Epithelial cell of esophagus (primary cell): ENCODE results near the gene CTAGE6.
"Not testable (repeated sequence)": the region's sequence is repeated elsewhere in the genome, so short reads cannot be mapped to it uniquely, and the experiment has no call there.

Experiments used
- DNase-seq: peaks from one replicate; pipeline ENCODE4 v3.0.0; 2010; ENCODE audit warnings: low read depth
- H3K4me3 ChIP-seq: 2 replicates; pipeline ENCODE4 v1.5.1; 2011; ENCODE audit warnings: mild to moderate bottlenecking, low read length, control low read depth

The CTAGE6 gene, protein sequence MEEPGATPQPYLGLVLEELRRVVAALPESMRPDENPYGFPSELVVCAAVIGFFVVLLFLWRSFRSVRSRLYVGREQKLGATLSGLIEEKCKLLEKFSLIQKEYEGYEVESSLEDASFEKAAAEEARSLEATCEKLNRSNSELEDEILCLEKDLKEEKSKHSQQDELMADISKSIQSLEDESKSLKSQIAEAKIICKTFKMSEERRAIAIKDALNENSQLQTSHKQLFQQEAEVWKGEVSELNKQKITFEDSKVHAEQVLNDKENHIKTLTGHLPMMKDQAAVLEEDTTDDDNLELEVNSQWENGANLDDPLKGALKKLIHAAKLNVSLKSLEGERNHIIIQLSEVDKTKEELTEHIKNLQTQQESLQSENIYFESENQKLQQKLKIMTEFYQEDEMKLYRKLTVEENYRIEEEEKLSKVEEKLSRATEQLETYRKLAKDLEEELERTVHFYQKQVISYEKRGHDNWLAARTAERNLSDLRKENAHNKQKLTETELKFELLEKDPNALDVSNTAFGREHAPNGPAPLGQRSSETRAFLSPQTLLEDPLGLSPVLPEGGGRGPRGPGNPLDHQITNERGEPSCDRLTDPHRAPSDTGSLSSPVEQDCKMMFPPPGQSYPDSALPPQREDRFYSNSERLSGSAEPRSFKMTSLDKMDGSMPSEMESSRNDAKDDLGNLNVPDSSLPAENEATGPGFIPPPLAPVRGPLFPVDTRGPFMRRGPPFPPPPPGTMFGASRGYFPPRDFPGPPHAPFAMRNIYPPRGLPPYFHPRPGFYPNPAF

DNA sequence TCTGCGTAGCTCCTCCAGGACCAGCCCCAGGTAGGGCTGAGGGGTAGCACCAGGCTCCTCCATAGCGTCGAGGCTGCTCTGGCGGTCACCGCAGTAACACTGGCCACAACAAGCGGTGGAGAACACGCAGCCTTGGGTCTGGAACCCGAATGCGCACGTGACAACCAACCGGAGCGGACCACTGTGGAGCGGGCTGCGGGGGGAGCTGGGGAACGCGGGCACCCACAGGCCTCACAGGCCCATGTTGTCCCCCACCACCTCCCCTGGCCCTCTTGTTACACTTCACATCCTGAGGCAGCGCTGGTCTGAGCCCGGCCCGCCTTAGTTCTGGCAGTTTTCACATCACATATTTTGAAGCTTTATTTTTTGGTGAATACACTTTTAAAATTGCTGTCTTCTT, at the start of gene CTAGE6:
Gene CTAGE6, minus strand, starts transcription at position 101 of the 400 bp plus-strand sequence. Its CDS starts 38 bp downstream, at position 63.
- H3K4me3 ChIP-seq, DNase-seq: not testable (repeated sequence)

DNA sequence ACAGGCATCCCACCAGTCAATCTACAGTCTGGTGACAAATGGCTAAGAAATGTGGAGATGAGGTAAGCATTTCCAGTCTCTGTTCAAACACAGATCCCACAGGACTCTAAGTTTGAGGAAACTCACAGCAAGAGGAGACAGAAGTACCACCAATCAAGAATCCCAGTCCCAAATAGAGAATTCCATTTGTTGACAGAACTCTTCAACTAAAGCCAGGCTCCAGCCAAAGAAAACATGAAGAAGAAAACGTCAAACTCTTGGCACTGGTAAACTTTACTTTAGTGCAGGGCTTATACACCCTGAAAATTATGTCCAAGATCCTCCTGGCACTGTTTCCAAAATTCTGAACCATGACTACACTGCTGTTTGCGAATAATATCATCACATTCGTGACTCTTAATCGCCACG, 49.2 kb upstream of the CTAGE6 start:
- DNase-seq, H3K4me3 ChIP-seq: not testable (repeated sequence)

DNA sequence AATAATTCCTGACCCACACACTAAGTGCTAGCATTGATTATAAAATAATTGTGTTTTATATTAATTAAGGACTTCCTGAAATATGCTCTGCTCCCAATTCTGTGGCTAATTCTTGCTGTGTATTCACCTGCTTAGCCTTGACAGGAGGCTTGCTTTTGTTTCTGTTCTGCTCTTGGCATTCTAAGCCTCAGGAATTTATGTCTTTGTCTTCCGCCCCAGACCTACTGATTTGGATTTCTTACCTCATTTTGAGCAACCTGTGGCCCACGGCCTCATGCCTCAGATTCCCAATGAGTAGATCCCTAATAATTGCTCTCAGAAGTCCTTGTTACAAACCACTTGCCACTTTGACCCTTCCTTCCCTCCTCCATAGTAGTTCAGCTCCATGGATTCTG, 40.4 kb upstream of the CTAGE6 start:
- not testable (repeated sequence) for DNase-seq, H3K4me3 ChIP-seq

DNA sequence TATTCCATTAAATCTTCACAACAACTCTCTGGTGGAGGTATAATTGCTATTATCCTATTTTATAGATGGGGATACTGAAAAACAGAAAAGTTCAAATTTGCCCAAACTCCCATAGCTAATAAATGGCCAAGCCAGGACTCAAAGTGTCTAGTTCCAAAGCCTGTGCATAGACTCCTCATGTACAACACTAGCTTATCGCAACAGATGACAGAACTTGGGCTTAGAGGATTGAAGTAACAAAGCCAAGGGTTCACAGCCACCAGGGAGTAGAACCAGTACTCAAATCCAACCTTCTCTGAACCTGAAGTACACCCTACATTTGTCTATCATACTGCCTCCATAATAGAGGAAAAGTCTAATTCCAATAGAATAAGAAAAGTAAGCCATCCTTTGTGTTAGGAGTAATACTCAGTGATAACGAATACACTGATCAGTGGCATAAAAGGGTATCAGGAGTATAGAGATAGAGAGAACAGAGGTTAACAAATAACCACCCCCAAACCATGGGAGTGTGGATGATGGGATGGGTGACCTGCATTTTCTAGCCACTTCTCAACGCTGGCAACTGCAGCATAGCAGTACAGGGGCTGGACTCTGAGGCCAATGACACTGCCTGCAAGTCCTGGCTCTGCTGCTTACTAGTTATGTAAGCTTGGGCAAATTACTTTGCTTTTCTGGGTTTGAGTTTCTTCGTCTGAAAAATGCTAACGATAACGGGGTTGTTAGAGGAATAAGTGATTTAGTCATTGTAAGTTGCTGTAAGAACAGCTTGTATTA, 39.8 kb upstream of the CTAGE6 start:
- not testable (repeated sequence) for H3K4me3 ChIP-seq, DNase-seq

DNA sequence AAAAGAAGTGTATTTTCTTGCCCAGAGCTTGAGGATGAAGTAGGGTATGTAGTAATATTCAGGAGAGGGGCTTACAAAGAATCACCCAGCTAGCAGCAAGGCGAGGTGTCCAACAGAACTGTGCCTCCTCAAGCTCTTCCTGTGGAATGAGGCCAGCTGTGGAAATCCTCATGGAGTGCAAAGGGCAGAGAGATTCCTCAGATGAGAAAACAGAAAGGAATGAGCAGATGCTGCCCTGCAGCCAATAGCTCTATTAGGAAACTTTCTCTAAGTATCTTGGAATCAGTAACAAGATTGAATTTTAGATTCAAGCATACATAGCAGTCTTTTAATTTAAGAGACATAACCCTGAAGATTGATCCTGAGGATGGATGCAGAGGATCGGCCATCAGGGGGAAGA, 38.2 kb upstream of the CTAGE6 start:
- not testable (repeated sequence) for DNase-seq, H3K4me3 ChIP-seq

DNA sequence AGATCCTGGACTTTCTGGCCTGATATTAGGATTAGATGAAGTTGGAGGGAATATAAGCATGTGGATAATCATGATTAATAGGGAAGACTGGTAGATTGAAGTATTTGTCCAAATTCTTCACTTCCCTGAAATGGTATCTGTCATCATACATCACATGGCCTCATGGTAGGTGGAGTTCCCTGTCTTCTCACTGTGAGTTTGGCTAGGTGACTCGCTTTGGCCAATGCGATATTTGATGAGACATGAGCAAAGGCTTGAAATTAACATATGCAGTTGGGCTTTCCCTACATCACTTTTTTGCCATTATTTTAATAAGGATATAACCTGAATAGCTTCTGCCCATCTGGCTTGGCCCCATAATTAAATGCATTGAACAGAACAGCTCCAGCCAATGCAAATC, 35.1 kb upstream of the CTAGE6 start:
- not testable (repeated sequence) for H3K4me3 ChIP-seq, DNase-seq

DNA sequence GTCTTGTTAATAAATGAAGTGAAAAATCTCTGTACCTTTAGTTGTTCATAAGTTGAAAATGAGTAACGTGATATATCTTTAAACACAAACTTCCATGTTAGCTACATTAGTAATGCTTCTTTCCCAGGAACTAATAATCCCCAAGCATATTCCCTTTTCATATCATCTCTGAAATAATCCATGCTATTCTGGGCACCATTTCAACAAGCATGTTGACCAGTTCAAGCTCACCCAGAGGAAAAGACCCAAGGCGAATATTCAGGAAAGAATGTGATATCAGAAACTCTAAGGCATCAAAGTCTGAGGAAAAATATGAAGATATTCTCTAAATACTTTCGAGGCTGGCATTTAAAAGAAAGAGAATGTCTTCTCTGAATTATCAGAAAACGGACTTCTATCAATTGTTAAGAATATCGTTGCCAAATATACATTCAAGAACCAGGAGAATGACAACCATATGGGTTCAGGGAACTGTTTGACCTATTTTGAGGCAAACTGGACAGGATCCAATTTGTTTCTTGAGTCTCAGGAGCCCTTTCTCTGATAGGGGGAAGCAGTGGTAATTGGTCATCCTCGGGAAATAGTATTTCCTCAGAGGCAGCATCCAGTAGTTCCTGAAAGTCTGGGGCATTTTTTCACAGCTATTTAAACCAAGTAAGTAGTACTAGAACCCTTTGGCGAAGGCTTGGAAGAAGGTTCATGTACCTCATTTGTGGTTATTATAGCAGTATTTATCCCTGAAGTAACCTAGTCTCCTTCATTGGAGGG, 28.1 kb upstream of the CTAGE6 start:
- DNase-seq, H3K4me3 ChIP-seq: not testable (repeated sequence)

DNA sequence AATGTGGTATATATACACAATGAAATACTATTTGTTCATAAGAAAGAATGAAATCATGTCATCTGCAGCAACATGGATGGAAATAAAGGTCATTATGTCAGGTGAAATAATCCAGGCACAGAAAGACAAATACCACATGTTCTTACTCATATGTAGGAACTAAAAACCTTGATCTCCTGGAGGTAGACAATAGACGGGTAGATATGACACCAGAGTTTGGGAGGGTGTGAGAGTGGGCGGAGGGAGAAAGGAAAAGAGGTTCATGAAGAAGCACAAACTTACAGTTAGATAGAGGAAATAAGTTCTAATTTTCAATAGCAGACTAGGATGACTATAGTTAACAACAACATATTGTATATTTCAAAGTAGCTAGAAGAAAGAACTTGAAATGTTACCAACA, 22.1 kb upstream of the CTAGE6 start:
- DNase-seq, H3K4me3 ChIP-seq: not testable (repeated sequence)

DNA sequence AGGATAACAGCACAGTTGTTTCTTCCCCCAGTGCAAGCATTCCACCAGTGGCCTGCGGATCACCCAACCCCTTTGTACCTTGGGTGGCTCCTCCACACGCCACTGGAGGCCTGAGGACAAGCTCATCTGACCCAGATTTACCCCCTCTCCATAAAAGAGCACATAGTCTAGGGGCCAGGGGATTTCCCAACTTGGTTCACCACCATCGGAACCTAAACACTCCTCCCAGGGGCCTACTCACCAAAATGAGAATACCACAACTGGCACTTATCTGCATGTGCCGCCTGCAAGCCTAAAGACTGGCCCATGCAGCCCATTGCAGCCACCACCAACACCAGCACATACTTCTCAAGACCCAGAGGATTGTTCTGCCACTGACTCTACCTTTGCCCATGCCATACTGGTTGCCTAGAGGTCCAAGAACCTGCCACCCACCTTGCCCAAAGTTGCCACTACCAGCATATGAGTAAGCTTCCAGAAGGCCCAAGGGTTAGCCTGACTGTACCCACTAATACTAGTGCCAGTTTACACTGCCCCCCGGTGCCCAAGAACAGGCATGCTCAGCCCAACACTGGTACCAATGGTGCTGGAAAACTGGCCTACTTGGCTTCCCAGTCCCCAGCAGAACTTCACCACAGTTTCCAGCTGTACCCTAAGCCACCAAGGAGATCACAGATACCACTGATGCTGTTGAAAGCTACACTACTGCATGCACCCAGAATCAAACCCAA, 15.4 kb upstream of the CTAGE6 start:
- H3K4me3 ChIP-seq, DNase-seq: not testable (repeated sequence)

DNA sequence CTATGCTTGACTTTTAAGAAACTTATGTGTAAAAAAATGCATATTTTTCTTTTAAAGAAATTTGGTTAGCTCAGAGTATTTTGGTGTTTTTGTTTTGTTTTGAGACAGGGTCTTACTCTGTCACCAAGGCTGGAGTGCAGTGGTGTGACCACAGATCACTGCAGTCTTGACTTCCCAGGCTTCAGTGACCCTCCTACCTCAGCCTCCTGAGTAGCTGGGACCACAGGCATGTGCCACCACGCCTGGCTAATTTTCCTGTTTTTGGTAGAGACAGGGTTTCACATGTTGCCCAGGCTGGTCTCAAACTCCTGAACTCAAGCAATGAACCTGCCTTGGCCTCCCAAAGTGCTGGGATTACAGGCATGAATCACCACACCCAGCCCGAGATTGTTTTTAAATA, 10.0 kb upstream of the CTAGE6 start:
- not testable (repeated sequence) for H3K4me3 ChIP-seq, DNase-seq

DNA sequence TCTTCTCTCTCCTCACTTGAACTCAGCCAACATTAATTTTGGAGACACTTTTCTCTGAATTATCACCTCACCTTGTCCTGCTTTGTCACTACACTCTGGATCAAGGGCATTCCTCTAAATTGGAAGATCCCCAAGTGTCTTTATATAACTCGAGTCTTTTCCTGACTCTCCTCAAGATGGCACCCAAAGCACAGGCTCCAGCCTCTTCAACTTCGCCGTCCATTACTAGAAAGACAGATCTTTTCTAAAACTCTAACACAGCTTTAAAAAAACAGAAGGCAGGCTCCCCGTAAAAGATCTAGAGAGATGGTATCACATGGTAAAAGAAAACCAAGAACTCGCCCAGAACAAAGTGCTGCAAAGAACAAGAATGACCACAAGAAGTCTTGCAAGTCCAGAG, 8.2 kb upstream of the CTAGE6 start:
- not testable (repeated sequence) for H3K4me3 ChIP-seq, DNase-seq

DNA sequence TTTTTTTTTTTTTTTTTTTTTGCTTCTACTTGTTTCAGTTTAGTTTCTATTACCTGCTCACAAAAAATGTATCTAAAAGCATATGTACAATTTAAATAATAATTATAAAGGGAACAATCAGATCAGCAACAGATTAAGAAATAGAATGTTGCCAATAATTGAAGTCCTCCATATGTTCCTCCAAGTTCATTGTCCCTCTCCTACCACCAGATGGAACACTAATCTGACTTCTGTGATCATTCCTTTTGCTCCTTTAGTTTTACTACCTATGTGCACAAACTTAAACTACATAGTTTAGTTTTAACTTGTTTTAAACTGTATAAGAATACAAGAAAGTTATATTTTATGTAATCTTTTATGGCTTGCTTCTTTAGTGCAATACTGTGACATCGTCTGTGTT, 5.6 kb upstream of the CTAGE6 start:
- H3K4me3 ChIP-seq, DNase-seq: not testable (repeated sequence)

DNA sequence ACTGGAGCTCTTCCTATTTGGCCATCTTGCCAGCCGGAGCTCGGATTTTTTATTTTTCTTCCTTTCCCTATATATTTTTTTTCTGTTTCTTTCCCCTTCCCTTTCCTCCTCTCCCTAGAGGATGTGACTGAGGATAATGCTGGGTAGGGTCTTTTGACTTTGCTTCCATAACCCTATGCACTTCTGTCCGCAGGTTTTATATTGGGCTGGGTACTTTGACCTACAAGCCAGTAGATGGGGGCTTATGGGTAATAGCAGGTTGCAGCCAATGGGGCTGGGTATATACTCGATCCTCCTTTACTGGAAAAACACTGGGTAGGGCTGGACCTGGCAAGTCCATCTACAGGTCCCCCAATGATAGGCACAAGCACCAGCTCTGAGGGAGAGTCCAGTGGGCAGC, 12.2 kb downstream of the CTAGE6 start:
- H3K4me3 ChIP-seq, DNase-seq: not testable (repeated sequence)
